GM19328 (cell line): ENCODE results near the gene ATG9B.

Experiments used
- ATAC-seq: cut with Tn5 transposase; IDR thresholded peaks from one replicate; pipeline ENCODE4 v1.9.1; 2021; ENCODE audit warnings: mild to moderate bottlenecking, moderate library complexity; ENCODE audit not compliant: unreplicated experiment

The ATG9B gene

DNA sequence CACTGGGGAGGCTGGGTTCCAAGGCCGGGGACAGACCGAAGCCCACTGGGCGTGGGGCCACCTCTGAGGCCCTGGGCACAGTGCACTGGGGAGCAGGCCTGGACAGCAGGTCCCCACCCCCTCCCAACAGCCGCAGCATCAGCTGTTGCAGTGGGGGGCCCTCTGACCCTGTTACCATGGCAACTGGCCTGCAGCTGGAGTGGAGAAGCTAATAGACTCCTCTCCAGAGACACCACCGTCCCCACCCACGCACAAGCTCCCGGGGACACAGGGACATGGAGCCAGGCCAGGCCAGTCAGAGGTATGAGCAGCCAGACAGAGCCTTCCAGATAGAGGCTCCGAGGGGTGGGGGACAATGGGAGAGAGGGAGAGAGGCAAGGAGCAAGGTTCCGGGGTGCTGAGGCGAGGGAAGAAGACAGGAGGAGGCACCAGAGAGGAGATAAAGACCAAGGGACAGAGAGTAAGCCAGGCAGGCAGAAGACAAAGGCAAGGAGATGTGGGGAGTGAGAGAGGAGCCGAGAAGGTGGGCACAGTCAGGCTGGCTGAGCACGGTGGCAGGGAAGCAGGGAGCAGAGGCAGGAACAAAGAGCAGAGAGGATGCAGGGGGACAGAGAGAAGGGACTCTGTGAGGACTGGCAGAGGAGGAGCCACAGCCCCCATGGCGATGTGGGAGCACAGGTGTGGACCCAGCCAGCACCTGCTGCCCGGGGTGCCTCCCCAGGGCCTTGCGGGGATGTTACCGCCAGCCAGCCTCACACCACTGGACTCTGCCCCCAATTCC lies 52.9 kb downstream of the ATG9B start:
- ATAC-seq: no peak

DNA sequence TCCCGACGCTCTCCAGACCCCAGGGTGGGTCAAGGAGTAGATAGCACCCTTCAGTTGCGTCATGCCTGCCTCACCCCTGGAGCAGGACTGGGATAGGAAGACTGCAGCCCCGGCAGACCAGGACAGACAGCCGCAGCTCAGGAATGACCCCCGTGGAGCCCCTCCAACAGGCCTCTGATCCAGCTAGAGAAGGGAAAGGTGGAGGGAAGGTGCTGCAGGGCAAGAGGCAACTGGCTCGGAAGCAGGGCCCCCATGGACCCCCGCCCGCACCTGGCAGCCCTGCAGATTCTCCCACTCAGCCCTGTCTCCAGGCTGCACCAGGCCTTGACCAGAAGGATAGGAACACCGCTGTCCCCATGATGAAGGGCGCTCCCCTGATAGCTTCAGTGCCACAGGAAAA lies 53.9 kb downstream of the ATG9B start:
- no peak for ATAC-seq

DNA sequence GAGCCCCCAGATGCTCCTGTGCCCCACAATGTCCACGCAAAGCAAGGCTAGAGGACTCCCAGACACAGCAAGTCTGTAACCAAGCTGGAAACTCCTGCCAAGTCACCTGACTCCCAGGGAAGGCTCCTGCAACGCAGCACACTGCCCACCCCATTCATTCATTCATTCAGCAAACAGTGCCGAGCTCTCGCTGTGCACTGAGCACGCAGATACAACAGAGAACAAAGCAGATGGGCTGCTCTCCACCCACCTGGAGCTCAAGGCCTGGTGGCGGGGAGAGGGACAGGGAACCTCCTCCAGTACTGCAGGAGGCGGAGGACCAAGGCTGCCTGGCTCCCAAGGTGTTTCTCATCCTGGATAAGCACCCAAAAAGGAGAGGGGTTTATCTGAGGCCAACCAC lies 54.8 kb downstream of the ATG9B start:
- no peak for ATAC-seq

DNA sequence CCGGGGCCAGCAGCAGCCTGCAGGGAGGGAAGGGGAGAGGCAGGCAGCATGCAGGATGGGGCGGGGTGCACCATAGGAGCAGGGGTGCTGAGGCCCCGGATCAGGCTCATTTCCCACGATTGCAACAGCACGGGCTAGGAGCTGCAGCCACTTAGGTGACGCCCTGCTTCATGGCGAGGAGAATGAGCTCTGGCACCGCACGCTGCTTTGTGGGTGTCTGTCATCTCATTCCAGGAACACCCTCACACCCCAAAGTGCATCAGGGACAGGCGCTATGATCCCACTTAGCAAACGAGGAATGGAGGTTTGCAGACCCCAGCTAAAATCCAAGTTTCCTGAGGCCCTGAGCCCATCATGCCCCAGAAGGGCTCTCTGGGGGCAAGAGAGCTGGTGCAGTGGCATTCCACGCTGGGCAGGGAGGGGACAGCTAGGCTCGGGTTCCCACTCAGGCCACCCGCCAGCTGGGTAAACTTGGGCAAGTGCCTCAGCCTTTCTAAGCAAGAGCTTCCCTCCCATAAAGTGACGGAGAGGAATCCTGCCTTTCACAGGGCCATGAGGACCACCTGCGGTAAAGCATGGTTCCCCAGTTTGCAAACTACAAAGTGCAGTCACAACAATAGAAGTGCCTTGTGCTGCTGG lies 55.4 kb downstream of the ATG9B start:
- no peak for ATAC-seq

DNA sequence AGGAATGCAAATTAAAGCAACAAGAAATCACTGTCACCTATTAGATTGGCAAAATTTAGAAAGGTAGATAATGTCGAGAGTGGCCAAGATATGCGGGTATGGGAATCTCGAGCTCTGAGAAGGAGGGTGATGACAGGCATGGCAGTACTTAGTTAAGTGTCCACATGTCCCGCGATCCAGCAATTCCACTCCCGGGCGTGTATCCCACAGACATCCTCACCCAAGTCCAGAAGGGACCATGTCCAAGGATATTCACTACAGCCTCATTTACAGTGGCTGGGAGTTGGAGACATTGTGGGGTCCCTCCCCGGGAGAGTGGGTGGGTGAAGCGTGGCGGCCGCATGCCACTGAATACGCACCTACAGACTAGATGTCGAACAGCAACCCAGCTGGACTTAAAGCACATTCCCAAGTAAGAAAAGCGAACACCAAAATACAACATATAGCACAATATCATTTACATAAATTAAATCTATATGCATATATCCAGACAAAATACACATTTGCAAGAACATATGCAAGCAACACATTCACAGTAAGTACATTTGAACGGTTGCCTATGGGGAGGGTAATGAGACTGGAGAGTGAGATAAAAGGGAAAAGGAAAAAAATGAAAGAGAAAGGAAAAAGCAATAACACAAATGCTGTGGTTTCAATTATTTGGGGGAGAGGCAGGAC lies 56.1 kb downstream of the ATG9B start:
- ATAC-seq: no peak

DNA sequence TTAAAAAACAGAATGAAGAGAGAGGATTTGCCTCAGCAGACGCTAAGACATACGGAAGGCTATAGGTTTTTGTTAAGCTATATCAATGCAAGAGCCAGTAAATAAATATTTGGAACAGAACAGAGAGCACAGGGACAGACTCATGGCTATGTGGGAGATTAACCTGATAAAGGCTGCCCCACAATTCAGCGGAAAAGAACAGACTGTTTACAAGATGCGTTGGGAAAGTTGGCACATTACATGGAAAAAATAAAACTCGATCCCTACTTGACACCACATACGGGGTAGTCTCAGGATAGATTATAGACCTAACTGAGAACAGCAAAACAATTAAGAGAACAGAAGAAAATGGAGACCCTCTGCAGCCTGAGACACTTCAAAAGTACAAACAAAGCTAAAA lies 56.9 kb downstream of the ATG9B start:
- ATAC-seq: no peak

DNA sequence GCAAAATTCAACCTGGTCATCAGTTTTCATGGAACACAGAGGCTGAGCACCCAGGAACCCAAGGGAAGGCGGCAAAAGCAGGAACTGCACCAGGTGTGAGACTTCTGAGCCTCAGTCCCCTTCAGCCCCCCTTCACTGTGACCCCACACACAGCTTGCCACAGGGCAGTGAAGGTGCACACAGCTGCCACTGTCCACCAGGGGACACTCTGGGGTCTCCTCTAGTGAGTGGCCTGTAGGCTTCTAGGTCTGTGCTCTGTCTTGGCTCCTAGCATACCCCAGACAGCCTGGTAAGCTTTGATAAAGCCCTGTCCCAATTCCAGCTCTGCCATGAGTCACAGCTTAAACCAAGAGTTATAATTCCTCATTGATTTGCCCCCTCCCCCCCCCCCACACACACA lies 58.3 kb downstream of the ATG9B start:
- no peak for ATAC-seq

DNA sequence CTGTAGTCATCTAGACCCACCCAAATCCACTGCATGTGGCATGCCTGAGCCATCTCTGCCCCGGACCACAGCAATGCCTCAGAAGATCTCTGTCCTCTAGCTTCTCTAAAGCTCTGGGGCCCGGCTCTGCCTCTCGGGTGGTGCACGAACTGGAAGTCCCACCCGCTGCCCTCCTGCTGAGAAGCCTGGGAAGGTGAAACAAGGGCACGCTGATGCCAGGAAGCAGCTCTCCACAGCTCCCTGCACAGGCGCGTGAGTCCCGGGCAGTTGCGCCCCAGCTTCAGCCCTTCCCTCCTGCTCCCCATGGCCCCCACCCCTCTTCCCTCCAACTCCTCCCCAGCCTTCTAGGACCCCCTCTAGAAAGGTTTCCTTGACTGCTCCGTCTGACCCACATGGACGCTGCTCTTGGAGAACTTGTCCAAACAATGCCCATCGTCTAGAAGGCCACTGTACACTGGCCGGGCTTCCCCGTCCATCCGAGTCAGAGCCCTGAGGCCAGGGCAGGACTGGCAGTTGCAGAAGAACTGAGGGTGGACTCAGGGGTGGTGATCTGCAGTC lies 58.9 kb downstream of the ATG9B start:
- ATAC-seq: no peak
